ENCODE measurements around the gene UNC5A. TPM values are rescaled to one million over a fixed set of nuclear protein-coding genes. Genes with fewer than 3 reads are reported as not detected.
A peak's percentile ranks its signal among the peaks of the same experiment; 100 is the strongest.

The UNC5A gene
- total and polyA plus RNA-seq, 2 of the 8 experiments (the other 6 are each of a cell fraction or from before 2014, with no cell fraction given): 4.0 to 7.6 TPM

DNA sequence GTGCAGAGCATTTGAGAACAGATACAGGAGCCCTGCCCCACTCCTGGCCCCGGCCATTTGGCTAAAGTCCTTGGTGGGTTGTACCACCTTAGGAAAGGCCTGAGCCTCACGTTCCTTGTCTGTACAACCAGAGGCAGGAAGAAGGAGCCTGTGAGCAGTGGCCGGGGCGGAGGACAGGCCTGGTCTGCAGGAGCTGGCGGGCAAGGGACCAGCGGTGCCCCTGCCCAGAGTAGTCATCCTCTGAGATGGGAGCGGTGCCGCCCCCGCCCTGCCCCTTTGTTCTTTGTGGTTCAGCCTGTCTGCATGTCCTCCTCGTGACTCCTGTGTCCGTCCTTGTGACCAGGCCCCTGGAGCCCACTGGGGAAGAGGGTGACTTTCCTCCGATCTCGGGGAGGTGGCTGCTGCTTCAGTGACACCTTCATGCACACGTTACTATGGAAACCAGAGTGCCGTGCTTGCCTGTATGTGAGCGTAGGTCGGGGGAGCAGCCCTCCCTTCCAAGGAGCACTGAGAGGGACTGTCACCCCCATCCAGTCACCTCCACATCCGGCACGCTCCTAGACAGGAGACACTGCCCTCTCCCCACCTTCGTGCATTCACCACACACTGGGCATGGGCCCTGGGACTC, 42.9 kb downstream of the UNC5A start:
- H3K4ac ChIP-seq (replicated peaks; ENCODE audit: insufficient read length, low read depth, low read length): no peak overlapping the region
- H3K79me1 ChIP-seq (ENCODE audit: low read depth, low read length): no peaks in the 10 kb centered on the region
- H3K9ac ChIP-seq (replicated peaks in 1 of 4; ENCODE audit: extremely low read depth in 1 of 4, low read depth in 3 of 4, low read length in 3 of 4): no peak overlapping the region
- H3K23me2 ChIP-seq (ENCODE audit: low read depth, low read length): no peaks in the 10 kb centered on the region
- H4K91ac ChIP-seq (replicated peaks; ENCODE audit: insufficient read length, low read length): no peak overlapping the region
- peaks cover 1 to 5% of the 10 kb centered on the region in 2 experiments for H4K20me1 ChIP-seq (replicated peaks in 1 of 2; ENCODE audit: control insufficient read depth in 1 of 2, insufficient read depth in 2 of 2, low read length in 2 of 2)
- H2AK5ac ChIP-seq (ENCODE audit: low read depth, low read length): no peak overlapping the region
- peak overlapping the region; percentile 52; the same call in 1 of the 2 replicates for H2BK5ac ChIP-seq (ENCODE audit: low read depth, low read length)
- no peaks in the 10 kb centered on the region for H3K27me3 ChIP-seq (replicated peaks in 1 of 4; ENCODE audit: control insufficient read depth in 3 of 4, extremely low read depth in 1 of 4, insufficient read depth in 3 of 4, low read length in 3 of 4)
- H2AFZ ChIP-seq (ENCODE audit: low read length): no peak overlapping the region
- H3K79me2 ChIP-seq (ENCODE audit: control insufficient read depth in 1 of 2, insufficient read depth in 2 of 2, low read length in 2 of 2): no peaks in the 10 kb centered on the region
- H4K5ac ChIP-seq (ENCODE audit: insufficient read length, low read depth, low read length): no peak overlapping the region
- no peaks in the 10 kb centered on the region for H3K36me3 ChIP-seq (ENCODE audit: control insufficient read depth in 2 of 4, insufficient read depth in 4 of 4, low read length in 3 of 4)
- no peak for TF ChIP-seq TBP (IDR thresholded peaks at IDR 0.05; ENCODE audit: low read depth, low read length)
- TF ChIP-seq FOSL1 (IDR thresholded peaks at IDR 0.05; ENCODE audit: insufficient read depth, low read depth, low read length): no peak
- no peak for TF ChIP-seq RNF2 (IDR thresholded peaks at IDR 0.05; ENCODE audit: borderline replicate concordance, low read depth, low read length, missing control alignments, poor library complexity, severe bottlenecking)
- TF ChIP-seq POLR2A (IDR thresholded peaks at IDR 0.05; ENCODE audit: control extremely low read depth in 1 of 2, low read depth in 2 of 2, low read length in 2 of 2): no peak
- no peak for TF ChIP-seq SP2 (IDR thresholded peaks at IDR 0.05; ENCODE audit: low read length)
- CTCF ChIA-PET (ENCODE audit: partially characterized antibody): interaction anchor here (1.0 to 2.2 kb wide), 4 partner anchors 10 to 40 kb away, joined by 3 to 8 read pairs (median 4); no protein-coding TSS in a partner anchor
- FAIRE-seq (no peak), DNase-seq (ENCODE audit: low read depth in 1 of 2, low spot score in 2 of 2) (no peak)
- no peak overlapping the region for H3K23ac ChIP-seq (ENCODE audit: insufficient read length)
- no peak overlapping the region for H3K4me2 ChIP-seq (ENCODE audit: insufficient read depth in 1 of 2, low read depth in 2 of 2, low read length in 2 of 2)
- no peaks in the 10 kb centered on the region for H3K4me1 ChIP-seq (replicated peaks in 1 of 4; ENCODE audit: control insufficient read depth in 3 of 4, insufficient read depth in 4 of 4, low read length in 3 of 4)
- H3K56ac ChIP-seq (replicated peaks; ENCODE audit: insufficient read length, low read depth, low read length): no peak overlapping the region
- no peak overlapping the region for H2BK20ac ChIP-seq (ENCODE audit: low read length)
- H2BK15ac ChIP-seq (ENCODE audit: low read length): 0 out of 2 replicates have a peak overlapping the region, but pooled peaks have one; percentile 8
- no peak overlapping the region for H2BK120ac ChIP-seq (replicated peaks; ENCODE audit: low read depth, low read length)
- POLR2A ChIA-PET (ENCODE audit: partially characterized antibody): interaction anchor here (1.5 kb wide), 1 partner anchor 10 kb away, joined by 5 read pairs; no protein-coding TSS in a partner anchor
- H3K4me3 ChIP-seq (ENCODE audit: extremely low read depth in 1 of 4, insufficient read depth in 2 of 4, low read depth in 3 of 4, low read length in 4 of 4): no peak overlapping the region
- no peaks in the 10 kb centered on the region for H3K9me3 ChIP-seq (ENCODE audit: insufficient read depth in 2 of 2, low read depth in 1 of 2, low read length in 1 of 2)
- H3K14ac ChIP-seq (ENCODE audit: insufficient read length): no peak overlapping the region
- H2BK12ac ChIP-seq (ENCODE audit: low read depth, low read length): no peak overlapping the region
- H3K27ac ChIP-seq (ENCODE audit: low read depth, low read length): no peak overlapping the region
- H4K8ac ChIP-seq (ENCODE audit: extremely low read depth, insufficient read depth, low read length): no peak overlapping the region
- H3K18ac ChIP-seq (ENCODE audit: extremely low read depth, low read length): no peak overlapping the region
- WGBS, 2 experiments (ENCODE audit: extremely low coverage in 1 of 2, insufficient coverage in 1 of 2, insufficient read length in 1 of 2, insufficient replicate concordance in 2 of 2, low coverage in 1 of 2, low lambda C conversion rate in 2 of 2, missing lambda C conversion rate in 1 of 2): 90% methylated on average over 20 of the region's 20 CpGs; no CpG with 5 or more reads in 1 of the 2 experiments

All from H1 (cell line).